DOHH2 (cell line): ENCODE data around the gene RB1.

Source experiments
- H3F3A ChIP-seq: fragments of 200-600 bp; sonication (generic), shearing (Covaris generic); 2 replicates; pipeline ENCODE4 v1.6.0; 2016; ENCODE audit warnings: antibody characterized with exemption, mild to moderate bottlenecking; ENCODE audit not compliant: control insufficient read depth, insufficient read depth
- H3K27ac ChIP-seq: fragments of 200-600 bp; sonication (generic); 2 replicates; pipeline ENCODE4 v1.5.1; 2014; ENCODE audit warnings: low read depth, mild to moderate bottlenecking, low read length, moderate library complexity
- H3K27me3 ChIP-seq: fragments of 200-600 bp; sonication (generic); 2 replicates; pipeline ENCODE4 v1.6.1; 2014; ENCODE audit warnings: mild to moderate bottlenecking, low read length, mixed read lengths; ENCODE audit not compliant: control insufficient read depth
- H3K36me3 ChIP-seq: fragments of 200-600 bp; sonication (generic); 2 replicates; pipeline ENCODE4 v1.6.1; 2014; ENCODE audit warnings: mild to moderate bottlenecking, low read length, moderate library complexity, mixed read lengths; ENCODE audit not compliant: control insufficient read depth
- H3K4me1 ChIP-seq: fragments of 200-600 bp; sonication (generic); 2 replicates; pipeline ENCODE4 v1.6.1; 2014; ENCODE audit warnings: mild to moderate bottlenecking, low read length, mixed read lengths; ENCODE audit not compliant: control insufficient read depth
- H3K4me2 ChIP-seq: fragments of 200-600 bp; sonication (generic); 2 replicates; pipeline ENCODE4 v1.6.0; 2014; ENCODE audit warnings: mild to moderate bottlenecking, low read length, moderate library complexity
- H3K4me3 ChIP-seq: fragments of 200-600 bp; sonication (generic); 2 replicates; pipeline ENCODE4 v1.5.1; 2014; ENCODE audit warnings: mild to moderate bottlenecking, low read length, mixed read lengths
- H3K79me2 ChIP-seq: fragments of 200-600 bp; sonication (generic); 2 replicates; pipeline ENCODE4 v1.6.1; 2014; ENCODE audit warnings: mild to moderate bottlenecking, low read length, mixed read lengths; ENCODE audit not compliant: control insufficient read depth
- H3K9me2 ChIP-seq: fragments of 200-600 bp; sonication (generic); replicated peaks from 2 replicates; pipeline ENCODE4 v1.6.1; 2014; ENCODE audit warnings: mild to moderate bottlenecking, low read length, mixed read lengths; ENCODE audit not compliant: control insufficient read depth
- H3K9me3 ChIP-seq: fragments of 200-600 bp; sonication (generic); 2 replicates; pipeline ENCODE4 v1.6.1; 2014; ENCODE audit warnings: antibody characterized with exemption, low read length, mixed read lengths; ENCODE audit not compliant: control insufficient read depth, insufficient read depth
- H4K20me1 ChIP-seq: fragments of 200-600 bp; sonication (generic); 2 replicates; pipeline ENCODE4 v1.6.0; 2014; ENCODE audit warnings: low read depth, mild to moderate bottlenecking, antibody characterized with exemption, low read length, moderate library complexity; ENCODE audit not compliant: control insufficient read depth, insufficient read depth
- EZH2phosphoT487 ChIP-seq: fragments of 200-600 bp; sonication (generic); IDR thresholded peaks from 2 replicates; pipeline ENCODE4 v1.6.1; 2017; ENCODE audit warnings: borderline replicate concordance, mild to moderate bottlenecking, antibody characterized with exemption, low read length, moderate library complexity, mixed read lengths
- TF ChIP-seq, protein P1 (sequence below): fragments of 200-600 bp; sonication (generic); IDR thresholded peaks from one replicate; pipeline ENCODE4 v1.5.1; 2014; ENCODE audit warnings: antibody characterized with exemption, mild to moderate bottlenecking, low read depth, low read length; ENCODE audit not compliant: poor library complexity, severe bottlenecking

RB1 gene

DNA sequence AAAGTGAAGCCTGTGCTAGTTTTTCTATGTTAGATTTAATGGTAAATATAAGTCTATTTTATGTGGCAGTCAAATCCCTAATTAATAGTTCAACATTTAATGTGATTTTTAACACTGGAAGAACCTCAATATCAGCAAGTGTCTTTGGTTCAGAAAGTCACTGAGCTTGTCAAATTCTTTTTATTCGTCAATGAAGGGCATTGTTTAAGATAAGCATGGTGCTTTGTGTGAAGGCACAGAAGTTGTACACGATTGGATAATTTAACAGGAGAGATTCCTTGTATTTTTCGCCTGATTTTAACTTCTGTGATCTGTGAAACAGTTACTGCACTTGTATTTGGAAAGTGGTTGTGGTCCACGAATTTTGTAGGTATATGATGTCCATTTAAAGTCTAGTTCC, 30.2 kb upstream of the RB1 start:
- TF ChIP-seq EZH2phosphoT487, result no peak
- TF ChIP-seq, protein P1, sequence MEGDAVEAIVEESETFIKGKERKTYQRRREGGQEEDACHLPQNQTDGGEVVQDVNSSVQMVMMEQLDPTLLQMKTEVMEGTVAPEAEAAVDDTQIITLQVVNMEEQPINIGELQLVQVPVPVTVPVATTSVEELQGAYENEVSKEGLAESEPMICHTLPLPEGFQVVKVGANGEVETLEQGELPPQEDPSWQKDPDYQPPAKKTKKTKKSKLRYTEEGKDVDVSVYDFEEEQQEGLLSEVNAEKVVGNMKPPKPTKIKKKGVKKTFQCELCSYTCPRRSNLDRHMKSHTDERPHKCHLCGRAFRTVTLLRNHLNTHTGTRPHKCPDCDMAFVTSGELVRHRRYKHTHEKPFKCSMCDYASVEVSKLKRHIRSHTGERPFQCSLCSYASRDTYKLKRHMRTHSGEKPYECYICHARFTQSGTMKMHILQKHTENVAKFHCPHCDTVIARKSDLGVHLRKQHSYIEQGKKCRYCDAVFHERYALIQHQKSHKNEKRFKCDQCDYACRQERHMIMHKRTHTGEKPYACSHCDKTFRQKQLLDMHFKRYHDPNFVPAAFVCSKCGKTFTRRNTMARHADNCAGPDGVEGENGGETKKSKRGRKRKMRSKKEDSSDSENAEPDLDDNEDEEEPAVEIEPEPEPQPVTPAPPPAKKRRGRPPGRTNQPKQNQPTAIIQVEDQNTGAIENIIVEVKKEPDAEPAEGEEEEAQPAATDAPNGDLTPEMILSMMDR, result no peak
- no peak overlapping the region for H3K27ac ChIP-seq
- no peaks in the 10 kb centered on the region for H4K20me1 ChIP-seq

DNA sequence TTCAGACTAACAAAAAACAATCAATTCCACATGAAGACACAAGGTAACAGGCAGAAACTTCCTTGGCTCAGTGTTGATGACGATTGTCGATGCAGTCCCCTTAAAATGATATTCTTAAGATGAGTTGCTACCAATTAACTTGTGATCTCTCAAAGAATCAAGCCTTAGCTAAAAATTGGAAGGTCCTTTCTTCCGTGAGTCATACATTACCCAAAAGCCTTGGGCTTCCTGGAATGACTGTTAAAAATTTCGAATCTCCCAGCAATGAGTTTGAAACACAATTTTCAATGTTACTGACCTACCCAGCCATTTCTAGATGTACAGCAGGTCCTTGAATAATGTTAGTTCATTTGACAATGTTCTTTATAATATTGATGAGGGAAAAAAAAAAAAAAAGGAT, 28.0 kb upstream of the RB1 start:
- Histone ChIP-seq H3K27ac (no peak overlapping the region), H3K4me3 (no peak overlapping the region), H3K36me3 (no peaks in the 10 kb centered on the region), H3F3A (no peaks in the 10 kb centered on the region), H3K4me2 (no peak overlapping the region), H3K79me2 (no peaks in the 10 kb centered on the region), H3K4me1 (no peaks in the 10 kb centered on the region), H3K9me3 (no peaks in the 10 kb centered on the region), H3K27me3 (no peaks in the 10 kb centered on the region), H3K9me2 (no peaks in the 10 kb centered on the region), H4K20me1 (no peaks in the 10 kb centered on the region)
- TF ChIP-seq, protein P1, result no peak

More for the DNA sequence above, 30.2 kb upstream of the RB1 start:
- no peaks in the 10 kb centered on the region for H3F3A ChIP-seq
- no peaks in the 10 kb centered on the region for H3K27me3 ChIP-seq
- H3K9me2 ChIP-seq, result no peaks in the 10 kb centered on the region
- no peak overlapping the region for H3K4me3 ChIP-seq
- no peaks in the 10 kb centered on the region for H3K4me1 ChIP-seq
- H3K9me3 ChIP-seq, result no peaks in the 10 kb centered on the region
- no peaks in the 10 kb centered on the region for H3K79me2 ChIP-seq
- no peaks in the 10 kb centered on the region for H3K36me3 ChIP-seq
- H3K4me2 ChIP-seq, result no peak overlapping the region

DNA sequence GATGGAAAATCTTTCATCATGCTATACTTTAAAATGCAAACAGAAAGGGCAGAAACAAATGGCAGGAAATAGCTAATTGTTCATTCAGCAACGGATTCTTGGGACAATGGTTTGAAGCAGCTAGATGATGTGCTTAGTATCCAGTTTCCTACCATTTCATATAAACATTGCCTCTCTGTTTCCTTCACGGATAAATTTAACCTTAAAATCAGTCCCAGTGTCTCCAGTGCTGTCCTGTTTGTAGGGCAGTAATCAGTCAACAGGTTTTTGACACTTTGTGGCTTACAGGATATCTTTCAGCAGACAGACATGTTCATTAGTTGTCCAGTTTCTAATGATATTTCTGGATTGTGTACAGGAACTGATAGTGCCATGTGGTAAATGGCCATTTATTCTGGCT, 24.7 kb upstream of the RB1 start:
- H4K20me1 ChIP-seq, result no peaks in the 10 kb centered on the region
- no peaks in the 10 kb centered on the region for H3K27me3 ChIP-seq
- no peaks in the 10 kb centered on the region for H3K4me1 ChIP-seq
- no peaks in the 10 kb centered on the region for H3K9me2 ChIP-seq
- no peak overlapping the region for H3K4me3 ChIP-seq
- no peaks in the 10 kb centered on the region for H3K36me3 ChIP-seq
- no peaks in the 10 kb centered on the region for H3K79me2 ChIP-seq
- H3K4me2 ChIP-seq, result no peak overlapping the region
- H3K9me3 ChIP-seq, result no peaks in the 10 kb centered on the region
- H3K27ac ChIP-seq, result no peak overlapping the region
- no peaks in the 10 kb centered on the region for H3F3A ChIP-seq
- TF ChIP-seq, protein P1, result no peak
- TF ChIP-seq EZH2phosphoT487, result no peak

DNA sequence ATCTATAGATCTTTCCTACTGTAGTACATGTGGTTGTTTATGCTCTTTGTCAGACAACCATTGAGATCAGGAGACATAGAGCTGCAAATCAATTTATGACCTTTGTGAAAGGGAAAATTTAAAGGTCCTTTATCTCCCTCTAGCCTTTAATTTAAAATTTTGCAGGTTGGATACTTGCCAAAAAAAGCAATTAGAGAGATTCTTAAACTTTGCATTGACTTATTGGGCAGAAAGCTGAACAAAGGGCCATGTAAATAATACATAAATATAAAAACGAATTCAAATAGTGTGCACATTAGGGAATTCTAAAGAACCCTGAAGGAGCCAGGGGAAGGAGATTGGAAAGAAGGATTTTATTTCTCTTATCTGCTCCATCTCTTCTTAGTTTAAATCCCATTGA, 22.0 kb upstream of the RB1 start:
- Histone ChIP-seq H4K20me1 (no peaks in the 10 kb centered on the region), H3K9me3 (no peaks in the 10 kb centered on the region), H3K4me3 (no peak overlapping the region), H3K4me2 (no peak overlapping the region), H3K79me2 (no peaks in the 10 kb centered on the region), H3F3A (no peaks in the 10 kb centered on the region), H3K9me2 (no peaks in the 10 kb centered on the region), H3K36me3 (no peaks in the 10 kb centered on the region), H3K27ac (no peak overlapping the region), H3K27me3 (no peaks in the 10 kb centered on the region), H3K4me1 (peaks cover 6% of the 10 kb centered on the region)
- TF ChIP-seq EZH2phosphoT487, result no peak
- TF ChIP-seq, protein P1, result no peak
